NCI-H1436 treated with DMSO at 0.1 percent for 48 hours (cell line): ENCODE results near the gene VCX3B.
"Not testable (repeated sequence)": the region's sequence is repeated elsewhere in the genome, so short reads cannot be mapped to it uniquely, and the experiment has no call there.

ENCODE experiments used
- DNase-seq: peaks from one replicate; lab custom pipeline; 2025; lab: John Stamatoyannopoulos, UW

Gene VCX3B

DNA sequence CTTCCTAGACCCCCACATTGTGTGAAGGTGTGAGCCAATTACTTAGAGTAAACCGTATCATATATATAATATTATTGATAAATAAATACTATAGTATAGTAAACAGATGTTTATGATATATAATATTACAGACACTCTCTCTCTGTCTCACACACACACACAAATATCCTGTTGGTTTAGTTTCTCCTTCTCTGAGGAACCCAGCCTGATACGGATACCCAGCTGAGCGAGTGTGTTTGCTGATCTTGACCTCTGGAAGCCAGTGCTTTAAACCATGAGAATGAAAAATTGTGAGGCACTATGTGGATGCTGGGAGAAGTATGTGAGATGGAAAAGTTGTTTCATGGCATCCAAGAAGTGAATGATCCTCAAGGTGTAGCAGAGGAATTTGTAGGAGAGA is at the start of gene VCX3B:
Gene VCX3B (plus strand): TSS at position 301 of the 400 bp plus-strand sequence. CDS start 621 bp downstream, outside the sequence.
- not testable (repeated sequence) for DNase-seq

DNA sequence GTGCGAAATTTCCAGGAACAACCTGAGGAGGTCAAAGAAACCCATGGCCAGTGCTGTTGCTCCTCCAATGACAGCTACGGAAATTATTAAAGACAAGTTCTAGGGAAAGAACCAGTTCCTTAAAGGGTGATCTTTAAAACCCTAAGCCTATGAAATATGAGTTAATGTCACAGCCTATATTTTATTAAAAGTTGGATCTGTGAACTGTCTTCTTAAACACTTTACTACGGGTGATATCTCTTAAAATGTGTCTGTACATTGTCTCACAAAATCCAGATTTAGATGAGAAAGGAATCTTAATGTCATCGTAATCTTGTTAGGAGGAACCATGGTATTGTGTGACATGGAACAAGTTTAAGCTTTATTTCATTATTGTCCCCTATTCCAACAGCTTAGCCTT is 46.3 kb upstream of the VCX3B start:
- no peak for DNase-seq

DNA sequence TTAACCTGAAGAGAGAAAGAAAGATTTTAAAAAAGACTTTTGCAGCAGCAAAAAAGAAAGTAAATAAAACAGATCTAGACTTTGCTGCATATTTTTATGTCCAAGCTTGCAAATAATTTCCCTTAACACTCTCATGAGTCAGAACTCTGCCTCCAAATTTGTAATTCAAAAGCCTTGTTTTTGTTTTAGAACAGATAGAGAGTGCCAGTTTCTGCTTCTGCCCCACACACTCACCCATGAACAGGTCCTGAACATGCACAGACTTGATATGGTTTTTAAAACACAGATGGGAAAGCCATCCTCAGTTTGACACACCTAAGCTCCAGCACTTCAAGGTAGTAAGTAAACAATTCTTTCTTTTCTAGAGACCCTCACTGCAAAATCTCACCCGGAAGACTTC is 39.7 kb upstream of the VCX3B start:
- no peak for DNase-seq

DNA sequence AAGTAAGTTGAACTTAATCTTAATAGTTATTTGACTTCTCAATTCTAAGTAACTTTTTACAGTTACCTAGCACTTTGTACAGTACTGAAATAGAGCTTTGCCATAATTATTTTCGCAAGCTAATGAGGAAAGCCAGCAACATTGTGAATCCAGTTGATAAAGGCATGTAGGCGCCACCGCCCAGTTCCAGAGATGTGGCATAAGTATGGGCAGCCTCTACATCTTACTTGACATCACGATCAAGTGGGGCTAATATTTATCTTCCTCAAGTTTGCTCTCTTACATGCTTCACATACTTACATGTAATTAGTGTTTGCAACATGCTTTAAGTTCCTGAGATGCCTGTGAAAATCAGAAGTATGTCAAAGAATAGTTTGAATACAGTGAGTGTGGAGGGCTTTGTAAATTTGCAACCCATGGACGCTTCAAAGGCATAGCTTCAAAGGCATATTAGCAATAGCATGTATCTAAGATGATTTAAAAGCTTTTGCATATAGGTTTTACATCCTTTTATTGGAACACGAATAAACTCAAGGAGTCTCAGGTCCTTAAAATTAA is 34.9 kb upstream of the VCX3B start:
- no peak for DNase-seq

DNA sequence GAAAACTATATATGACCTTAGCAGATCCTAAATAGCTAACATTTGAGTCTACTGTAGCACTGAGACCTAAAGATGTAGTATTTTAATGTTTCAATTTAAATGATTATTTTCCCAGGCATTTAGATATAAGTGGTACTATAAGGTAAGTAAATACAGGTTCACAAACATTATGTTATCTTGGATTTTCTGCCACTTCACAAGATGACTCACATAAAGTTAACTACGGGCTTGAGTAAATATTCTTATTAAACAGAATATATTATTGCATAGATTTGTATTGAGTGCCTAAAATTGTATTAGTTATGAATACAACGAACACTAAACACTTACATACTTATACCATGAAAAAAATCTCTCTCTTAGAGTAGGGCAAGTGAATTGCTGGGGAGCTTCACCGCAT is 34.2 kb upstream of the VCX3B start:
- DNase-seq, result no peak

DNA sequence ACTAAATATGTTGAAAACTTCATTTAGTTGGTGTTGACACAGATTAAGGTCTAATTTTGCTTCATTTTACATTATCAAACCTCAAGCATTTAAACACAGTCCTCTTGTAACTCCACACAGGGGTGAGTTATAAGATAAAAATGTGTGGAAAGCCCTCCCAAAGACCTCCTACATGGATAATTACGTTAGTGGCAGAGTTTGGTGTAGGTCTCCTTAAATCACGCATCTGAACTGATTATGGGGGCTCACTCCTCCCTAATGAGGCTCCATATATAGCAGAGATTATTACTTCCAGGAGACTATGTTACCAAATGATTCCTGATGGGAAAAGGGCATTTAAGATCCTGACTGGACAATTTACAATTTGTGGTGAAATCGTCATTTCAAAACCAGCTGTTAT is 32.2 kb upstream of the VCX3B start:
- no peak for DNase-seq

DNA sequence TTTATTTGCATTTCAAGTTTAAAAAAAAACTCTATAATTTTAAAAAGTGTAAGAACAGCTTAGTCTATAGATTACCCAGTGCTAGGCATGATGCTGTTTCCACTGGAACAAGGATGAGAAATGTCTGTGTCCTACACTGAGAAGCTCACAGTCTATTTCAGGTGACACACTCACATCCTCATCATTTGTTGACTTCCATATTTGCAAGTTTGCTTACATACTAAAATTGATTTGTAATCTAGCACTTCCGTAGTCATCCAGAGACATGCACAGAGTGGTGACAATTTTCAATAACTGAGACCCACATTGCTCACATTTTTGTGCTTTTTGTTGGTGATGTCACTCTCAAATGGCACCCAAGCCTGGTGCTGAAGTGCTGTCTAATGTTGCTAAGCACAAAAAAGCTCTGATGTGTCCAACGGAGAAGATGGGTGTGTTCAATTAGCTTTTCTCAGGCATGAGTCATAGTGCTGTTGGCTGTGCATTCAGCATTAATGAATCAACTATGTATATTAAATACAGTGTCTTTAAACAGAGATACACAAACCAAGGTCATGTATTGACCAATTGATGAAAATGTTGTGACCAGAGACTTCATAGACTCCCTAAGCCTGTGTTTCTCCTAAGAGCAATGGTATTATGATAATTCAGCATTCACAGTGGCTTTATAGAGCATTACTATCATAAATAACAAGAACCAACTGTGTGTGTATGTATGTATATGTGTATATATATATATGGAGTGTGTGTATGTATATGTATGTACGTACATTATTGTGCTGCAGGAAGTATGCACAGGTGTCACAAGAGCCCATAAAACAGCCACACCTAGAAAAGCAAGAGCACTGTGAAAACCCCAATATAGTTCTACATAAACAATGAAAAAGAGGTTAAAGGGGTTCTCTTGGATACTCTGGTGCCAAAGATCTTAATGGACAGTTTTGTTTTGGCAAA is 31.2 kb upstream of the VCX3B start:
- DNase-seq, result no peak

DNA sequence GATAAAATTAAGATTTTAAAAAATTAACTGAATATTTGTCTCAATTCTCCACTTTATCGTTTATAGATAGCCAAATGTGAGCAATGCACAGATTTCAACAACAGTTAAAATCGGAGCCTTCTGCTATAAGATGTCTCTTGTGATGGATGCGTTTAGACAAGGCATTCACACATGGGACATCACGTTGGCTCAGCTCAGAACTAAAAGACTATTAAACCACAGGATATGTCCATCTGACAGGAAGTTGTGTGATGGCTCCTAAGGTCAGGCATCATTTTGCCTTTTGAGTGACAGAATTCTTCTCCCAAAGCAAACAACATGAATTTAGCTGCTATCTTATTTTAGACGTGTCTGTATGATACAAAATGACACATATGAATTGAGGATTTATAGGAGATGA is 17.3 kb upstream of the VCX3B start:
- DNase-seq, result no peak

DNA sequence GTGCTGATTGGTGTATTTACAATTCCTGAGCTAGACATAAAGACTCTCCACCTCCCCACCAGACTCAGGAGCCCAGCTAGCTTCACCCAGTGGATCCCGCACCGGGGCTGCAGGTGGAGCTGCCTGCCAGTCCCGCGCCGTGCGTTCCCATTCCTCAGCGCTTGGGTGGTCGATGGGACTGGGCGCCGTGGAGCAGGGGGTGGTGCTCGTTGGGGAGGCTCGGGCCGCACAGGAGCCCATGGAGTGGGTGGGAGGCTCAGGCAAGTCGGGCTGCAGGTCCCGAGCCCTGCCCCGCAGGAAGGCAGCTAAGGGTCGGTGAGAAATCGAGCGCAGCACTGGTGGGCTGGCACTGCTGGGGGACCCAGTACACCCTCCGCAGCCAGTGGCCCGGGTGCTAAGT is 12.3 kb upstream of the VCX3B start:
- DNase-seq, result not testable (repeated sequence)

DNA sequence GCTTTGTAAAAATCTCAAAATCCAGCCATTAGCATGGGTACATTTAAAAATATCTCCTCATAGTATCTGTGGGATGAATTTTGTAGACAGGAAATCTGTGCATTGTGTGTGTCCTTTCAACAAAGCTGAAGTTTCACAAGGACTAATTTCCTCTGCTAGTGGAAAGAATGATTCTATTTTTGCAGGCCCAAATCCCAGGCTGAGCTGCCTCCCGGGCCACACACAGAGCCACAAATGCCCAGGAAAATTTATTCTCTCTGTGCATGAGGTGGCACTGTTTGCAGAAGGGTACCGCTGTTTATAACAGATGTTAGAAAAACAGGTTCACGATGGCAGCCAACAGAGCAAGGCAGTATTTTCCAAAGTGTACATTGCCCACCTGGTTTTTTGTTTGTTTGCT is 11.0 kb upstream of the VCX3B start:
- DNase-seq, result no peak

DNA sequence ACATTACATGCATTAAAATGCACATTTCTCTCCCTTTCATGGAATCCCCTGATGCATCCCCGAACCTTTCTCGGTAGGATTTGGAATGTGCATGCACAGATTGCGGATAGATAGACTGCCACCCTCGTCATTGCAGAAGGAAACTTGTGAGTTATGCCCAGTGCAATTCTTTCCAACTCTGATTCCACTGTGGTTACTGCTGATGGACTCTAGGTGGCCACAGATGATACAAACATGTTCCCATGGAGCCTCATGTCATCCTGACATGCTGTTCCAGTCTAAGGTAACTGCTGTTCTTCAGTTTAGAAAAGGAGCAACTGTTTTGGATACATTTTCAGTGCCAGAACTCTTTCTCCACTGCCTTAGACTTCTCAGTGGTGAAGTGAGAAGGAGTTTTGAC is 9.1 kb upstream of the VCX3B start:
- no peak for DNase-seq

DNA sequence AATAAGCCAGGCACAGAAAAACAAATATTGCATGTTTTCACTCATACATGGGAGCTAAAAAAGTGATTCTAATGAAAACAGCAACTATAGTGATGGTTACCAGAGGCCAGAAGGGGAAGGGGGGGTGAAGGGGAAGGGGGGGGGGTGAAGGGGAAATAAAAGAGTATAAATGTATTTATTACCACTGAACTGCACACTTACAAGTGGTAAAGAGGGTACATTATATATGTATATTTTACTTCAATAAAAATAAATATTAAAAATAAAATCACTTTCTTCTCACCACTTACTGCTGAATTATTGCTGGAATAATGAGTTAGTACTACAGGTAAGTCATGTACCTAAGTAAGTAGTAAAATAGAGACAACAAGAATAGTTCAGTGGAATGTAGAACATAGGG is 2.1 kb upstream of the VCX3B start:
- DNase-seq, result no peak

DNA sequence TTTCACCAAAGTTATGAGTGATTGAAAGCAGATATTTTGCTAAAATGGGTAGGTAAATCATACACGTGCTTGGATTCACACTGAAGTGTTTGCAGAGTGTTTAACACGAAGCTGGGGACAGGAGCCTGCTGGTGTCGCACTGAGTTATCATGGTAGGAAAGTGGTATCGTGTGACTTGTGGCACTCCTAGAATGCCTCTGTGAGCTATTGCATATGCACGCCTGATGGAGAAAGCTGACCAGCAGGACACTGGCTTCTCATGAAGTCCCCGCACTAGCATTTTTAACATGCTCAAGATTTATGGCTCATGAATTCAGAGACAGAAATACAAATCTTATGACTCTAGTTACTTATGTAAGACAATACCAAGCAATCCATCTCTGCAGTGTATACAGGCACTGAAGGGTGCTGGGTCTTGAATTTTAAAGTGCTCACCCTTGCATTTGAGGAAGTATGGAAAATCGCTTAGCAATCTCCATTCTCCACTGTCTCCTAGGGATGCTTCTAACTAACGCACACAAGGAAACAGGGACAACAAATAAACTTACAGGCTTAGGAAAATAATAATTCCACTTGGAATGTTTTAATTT is 19.8 kb downstream of the VCX3B start:
- no peak for DNase-seq

DNA sequence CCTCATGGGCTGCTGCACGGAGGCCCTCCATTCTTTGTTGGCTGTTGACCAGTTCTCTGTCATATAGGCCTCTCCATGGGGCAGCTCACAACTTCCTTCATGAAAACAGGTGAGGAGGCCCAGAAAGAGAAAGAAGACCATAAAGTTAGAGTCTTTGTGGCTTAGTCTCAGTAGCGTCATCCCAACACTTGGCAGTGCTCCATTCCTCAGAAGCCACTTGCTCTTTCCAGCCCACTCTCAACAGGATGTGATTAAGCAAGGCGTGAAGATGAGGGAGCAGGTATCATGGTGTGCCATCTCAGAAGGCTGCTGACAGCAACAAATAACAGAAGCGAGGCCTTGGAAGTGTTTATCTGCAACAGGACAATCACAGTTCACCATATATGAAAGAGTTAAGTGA is 30.4 kb downstream of the VCX3B start:
- DNase-seq, result not testable (repeated sequence)

DNA sequence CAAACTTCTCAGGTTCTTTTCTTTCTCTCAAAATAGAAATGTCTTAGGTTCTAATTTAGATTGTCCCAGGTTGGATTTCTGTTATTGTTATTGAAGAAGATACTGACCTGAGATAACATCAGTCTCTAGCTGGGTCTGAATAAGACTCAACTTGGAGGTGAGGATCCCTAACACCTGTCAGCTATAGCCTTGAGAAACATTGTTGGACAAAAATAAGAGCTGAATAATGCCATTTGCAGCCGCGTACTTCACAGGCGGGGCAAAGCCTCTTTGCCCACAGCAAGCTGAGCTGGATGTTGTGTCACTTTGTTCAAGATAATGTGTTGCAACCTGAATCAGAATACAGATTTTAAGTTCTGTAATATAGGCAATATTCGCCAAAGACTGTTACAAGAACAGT is 35.6 kb downstream of the VCX3B start:
- DNase-seq, result no peak

DNA sequence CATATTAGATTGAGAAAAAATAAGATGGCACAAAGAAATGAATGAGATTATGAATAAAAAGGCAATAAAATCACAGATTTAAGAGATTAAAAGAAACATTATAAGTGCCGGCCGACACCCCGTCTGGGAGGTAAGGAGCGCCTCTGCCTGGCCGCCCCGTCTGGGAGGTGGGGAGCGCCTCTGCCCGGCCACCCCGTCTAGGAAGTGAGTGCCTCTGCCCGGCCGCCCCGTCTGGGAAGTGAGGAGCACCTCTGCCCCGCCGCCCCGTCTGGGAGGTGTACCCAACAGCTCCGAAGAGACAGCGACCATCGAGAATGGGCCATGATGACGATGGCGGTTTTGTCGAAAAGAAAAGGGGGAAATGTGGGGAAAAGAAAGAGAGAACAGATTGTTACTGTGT is 37.5 kb downstream of the VCX3B start:
- DNase-seq, result not testable (repeated sequence)

DNA sequence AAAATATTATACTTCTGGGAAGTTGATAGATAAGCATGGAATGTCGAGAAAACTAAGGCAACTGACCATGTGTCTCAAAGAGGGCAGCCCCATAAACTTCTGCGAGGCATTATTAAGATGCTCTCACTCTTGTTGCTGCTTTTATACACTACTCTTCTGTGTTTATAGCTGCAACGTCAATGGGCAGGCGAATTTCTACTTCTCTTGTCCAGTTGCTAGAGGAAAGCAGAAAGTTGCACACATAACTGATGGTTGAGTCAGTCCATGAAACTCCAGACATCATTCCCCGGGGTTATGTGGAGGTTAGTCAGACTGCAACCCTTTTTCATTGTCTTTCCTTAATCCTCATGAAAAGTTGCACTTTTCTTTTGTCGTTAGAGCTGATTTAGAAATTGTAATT is 39.8 kb downstream of the VCX3B start:
- DNase-seq, result no peak
